ENCODE data around the gene MSANTD7.
A peak's percentile ranks its signal among the peaks of the same experiment; 100 is the strongest.

The MSANTD7 gene

GRCh38 chr10:14822879-14823755, 15.0 kb upstream of the MSANTD7 start:
- H3K27me3 ChIP-seq (replicated peaks; ENCODE audit: insufficient read depth, low read length), result no peaks in the 10 kb centered on the region
- no peaks in the 10 kb centered on the region for H3K9me3 ChIP-seq (replicated peaks; ENCODE audit: insufficient read depth, low read length)
- H3K36me3 ChIP-seq (replicated peaks; ENCODE audit: insufficient read depth, low read length), result no peaks in the 10 kb centered on the region
- peaks cover 10% of the 10 kb centered on the region for H3F3A ChIP-seq (ENCODE audit: insufficient read depth, low read length)
- no peak overlapping the region for H3K4me3 ChIP-seq (ENCODE audit: low read length)
- H3K9me2 ChIP-seq (replicated peaks; ENCODE audit: insufficient read depth, low read length), result no peaks in the 10 kb centered on the region
- no peaks in the 10 kb centered on the region for H4K20me1 ChIP-seq (ENCODE audit: insufficient read depth, low read length)
- DNase-seq, result peak; percentile 68
- H2AFZ ChIP-seq (ENCODE audit: low read length), result no peak overlapping the region
- H3K4me2 ChIP-seq (ENCODE audit: low read depth, low read length), result no peak overlapping the region
- no peak overlapping the region for H3K27ac ChIP-seq (ENCODE audit: low read length)
- no peaks in the 10 kb centered on the region for H3K79me2 ChIP-seq (ENCODE audit: low read length)
- no peak overlapping the region for H3K9ac ChIP-seq (ENCODE audit: low read length)
- H3K4me1 ChIP-seq (ENCODE audit: low read length), result peaks cover 13% of the 10 kb centered on the region
- TF ChIP-seq CTCF (IDR thresholded peaks at IDR 0.05; ENCODE audit: low read length), result peak; percentile 69
- no peak for TF ChIP-seq EZH2phosphoT487 (IDR thresholded peaks at IDR 0.05; ENCODE audit: low read length)
- TF ChIP-seq EZH2 (optimal IDR thresholded peaks at IDR 0.05; ENCODE audit: low read depth, low read length), result no peak

- H3K9ac ChIP-seq (ENCODE audit: low read length), result no peak overlapping the region
- no peak for DNase-seq
- no peaks in the 10 kb centered on the region for H4K20me1 ChIP-seq (ENCODE audit: insufficient read depth, low read length)
- no peak overlapping the region for H3K4me2 ChIP-seq (ENCODE audit: low read depth, low read length)
- no peaks in the 10 kb centered on the region for H3K9me2 ChIP-seq (replicated peaks; ENCODE audit: insufficient read depth, low read length)
- no peaks in the 10 kb centered on the region for H3K9me3 ChIP-seq (replicated peaks; ENCODE audit: insufficient read depth, low read length)
- no peak overlapping the region for H3K27ac ChIP-seq (ENCODE audit: low read length)
- no peak overlapping the region for H2AFZ ChIP-seq (ENCODE audit: low read length)
- H3K36me3 ChIP-seq (replicated peaks; ENCODE audit: insufficient read depth, low read length), result no peaks in the 10 kb centered on the region
- H3K79me2 ChIP-seq (ENCODE audit: low read length), result no peaks in the 10 kb centered on the region
- H3K4me3 ChIP-seq (ENCODE audit: low read length), result no peak overlapping the region
- peaks cover 10% of the 10 kb centered on the region for H3F3A ChIP-seq (ENCODE audit: insufficient read depth, low read length)
- peaks cover 13% of the 10 kb centered on the region for H3K4me1 ChIP-seq (ENCODE audit: low read length)
- no peaks in the 10 kb centered on the region for H3K27me3 ChIP-seq (replicated peaks; ENCODE audit: insufficient read depth, low read length)
- TF ChIP-seq EZH2 (optimal IDR thresholded peaks at IDR 0.05; ENCODE audit: low read depth, low read length), result no peak
- TF ChIP-seq CTCF (IDR thresholded peaks at IDR 0.05; ENCODE audit: low read length), result no peak
- TF ChIP-seq EZH2phosphoT487 (IDR thresholded peaks at IDR 0.05; ENCODE audit: low read length), result no peak
Observed at GRCh38 chr10:14823966-14824365, 14.1 kb upstream of the MSANTD7 start.

- H3F3A ChIP-seq (ENCODE audit: insufficient read depth, low read length), result peaks cover 10% of the 10 kb centered on the region
- H4K20me1 ChIP-seq (ENCODE audit: insufficient read depth, low read length), result no peaks in the 10 kb centered on the region
- H3K9me2 ChIP-seq (replicated peaks; ENCODE audit: insufficient read depth, low read length), result no peaks in the 10 kb centered on the region
- H3K9me3 ChIP-seq (replicated peaks; ENCODE audit: insufficient read depth, low read length), result no peaks in the 10 kb centered on the region
- H3K4me2 ChIP-seq (ENCODE audit: low read depth, low read length), result peak overlapping the region; percentile 74
- H2AFZ ChIP-seq (ENCODE audit: low read length), result peak overlapping the region; percentile 77
- DNase-seq, result peak; percentile 76
- peak overlapping the region; percentile 17; the same call in 1 of the 2 replicates for H3K9ac ChIP-seq (ENCODE audit: low read length)
- H3K79me2 ChIP-seq (ENCODE audit: low read length), result no peaks in the 10 kb centered on the region
- no peak for TF ChIP-seq CTCF (IDR thresholded peaks at IDR 0.05; ENCODE audit: low read length)
- no peak for TF ChIP-seq EZH2phosphoT487 (IDR thresholded peaks at IDR 0.05; ENCODE audit: low read length)
- no peak for TF ChIP-seq EZH2 (optimal IDR thresholded peaks at IDR 0.05; ENCODE audit: low read depth, low read length)
- peak overlapping the region; percentile 69 for H3K27ac ChIP-seq (ENCODE audit: low read length)
- H3K36me3 ChIP-seq (replicated peaks; ENCODE audit: insufficient read depth, low read length), result no peaks in the 10 kb centered on the region
- H3K27me3 ChIP-seq (replicated peaks; ENCODE audit: insufficient read depth, low read length), result no peaks in the 10 kb centered on the region
- H3K4me1 ChIP-seq (ENCODE audit: low read length), result peaks cover 20% of the 10 kb centered on the region
- H3K4me3 ChIP-seq (ENCODE audit: low read length), result peak overlapping the region; percentile 16; the same call in 1 of the 2 replicates
Observed at GRCh38 chr10:14826076-14826829, 11.9 kb upstream of the MSANTD7 start.
